GM12878 (cell line): Measurements from ENCODE around the gene IFIT1. TPM values are rescaled to one million over a fixed set of nuclear protein-coding genes. Genes with fewer than 3 reads are reported as not detected.

ENCODE experiments used
- ATF7 ChIP-seq: fragments of 450-650 bp; IDR thresholded peaks from 2 replicates; pipeline ENCODE4 v1.6.1; 2016; ENCODE audit warnings: low read depth, mild to moderate bottlenecking
- BRCA1 ChIP-seq: IDR thresholded peaks from 2 replicates; pipeline ENCODE4 v1.6.1; 2011; ENCODE audit warnings: low read depth, low read length, improper control_type of control experiment
- CEBPZ ChIP-seq: fragments of 150-350 bp; IDR thresholded peaks from 2 replicates; pipeline ENCODE4 v1.6.1; 2016; ENCODE audit warnings: low read depth, low read length
- EED ChIP-seq: sonication (generic); IDR thresholded peaks from 2 replicates; pipeline ENCODE4 v1.6.1; 2016; ENCODE audit warnings: antibody characterized with exemption, low read depth
- GABPA ChIP-seq: IDR thresholded peaks from 2 replicates; pipeline ENCODE4 v1.6.1; 2014; ENCODE audit warnings: antibody characterized with exemption, low read depth, mild to moderate bottlenecking, inconsistent platforms
- IKZF1 ChIP-seq: fragments of 450-650 bp; conservative IDR thresholded peaks from 2 replicates; pipeline ENCODE4 v1.6.1; 2017; ENCODE audit warnings: antibody characterized with exemption, mild to moderate bottlenecking
- PBX3 ChIP-seq: IDR thresholded peaks from 2 replicates; pipeline ENCODE4 v1.6.1; 2011; ENCODE audit warnings: mild to moderate bottlenecking, low read depth, low read length, moderate library complexity; ENCODE audit not compliant: insufficient replicate concordance
- PML ChIP-seq: IDR thresholded peaks from 2 replicates; pipeline ENCODE4 v1.6.1; 2012; ENCODE audit warnings: low read length, inconsistent platforms
- RBBP5 ChIP-seq: fragments of 200-600 bp; sonication (generic); conservative IDR thresholded peaks from 2 replicates; pipeline ENCODE4 v1.6.1; 2016
- RELA ChIP-seq: fragments of 450-650 bp; IDR thresholded peaks from 2 replicates; pipeline ENCODE4 v1.8.0; 2014; ENCODE audit warnings: borderline replicate concordance; ENCODE audit not compliant: partially characterized antibody
- RUNX3 ChIP-seq: IDR thresholded peaks from 2 replicates; pipeline ENCODE4 v1.6.1; 2012; ENCODE audit warnings: low read length, inconsistent platforms
- SIX5 ChIP-seq: IDR thresholded peaks from 2 replicates; pipeline ENCODE4 v1.6.1; 2011; ENCODE audit warnings: mild to moderate bottlenecking, low read depth, low read length, moderate library complexity; ENCODE audit not compliant: severe bottlenecking
- SKIL ChIP-seq: fragments of 450-650 bp; IDR thresholded peaks from 2 replicates; pipeline ENCODE4 v1.6.1; 2017; ENCODE audit warnings: mild to moderate bottlenecking, low read depth, inconsistent platforms; ENCODE audit not compliant: poor library complexity, severe bottlenecking
- YBX1 ChIP-seq: fragments of 450-650 bp; IDR thresholded peaks from 2 replicates; pipeline ENCODE4 v1.6.1; 2016; ENCODE audit warnings: antibody characterized with exemption
- ZBTB4 ChIP-seq: fragments of 450-650 bp; formaldehyde crosslinking; IDR thresholded peaks from 2 replicates; pipeline ENCODE4 v1.4.0; 2022; ENCODE audit warnings: mild to moderate bottlenecking, moderate library complexity
- ZBTB40 ChIP-seq: fragments of 450-650 bp; IDR thresholded peaks from 2 replicates; pipeline ENCODE4 v1.6.1; 2016; ENCODE audit warnings: mild to moderate bottlenecking, moderate library complexity, borderline replicate concordance
- ZNF24 ChIP-seq: fragments of 450-650 bp; IDR thresholded peaks from 2 replicates; pipeline ENCODE4 v1.6.1; 2017; ENCODE audit warnings: antibody characterized with exemption, mild to moderate bottlenecking
- polyA plus RNA-seq, 11 experiments: library from polyadenylated mRNA; depleted of rRNA in 4 of 11; unstranded in 6 of 11; stranded (reverse) in 5 of 11; fragments of >200 nt; fragmentation: Nextera tagmentation in 4 of 11; fragmentation: Illumina TruSeq in 1 of 11; extraction: Ambion mirVana in 4 of 11; extraction: Trizol in 1 of 11; gene quantifications; 1 replicate in 1 of 11; 2 replicates in 10 of 11; pipeline versions ENCODE4 v1.2.1 to v1.2.3, GENCODE V29; 2011 to 2016; ENCODE audit warnings: inconsistent platforms in 2 of 11, missing spikeins in 2 of 11, low read depth in 1 of 11
- total RNA-seq, 4 experiments: library from RNA; depleted of rRNA in 3 of 4; stranded (reverse); fragments of >200 nt in 3 of 4; fragmentation: Illumina TruSeq in 1 of 4; extraction: Trizol in 1 of 4; gene quantifications; 2 replicates each; pipeline versions ENCODE4 v1.2.1 to v1.2.3, GENCODE V29; 2013 to 2021

IFIT1 gene
- total and polyA plus RNA-seq, 10 of the 15 experiments (the other 5 are each of a cell fraction or from before 2014, with no cell fraction given) = 13.9 to 37.2 (median 22.3) TPM

GRCh38 chr10:89351412-89351779 lies 41.0 kb upstream of the IFIT1 start (continued):
- TF ChIP-seq ZBTB40 (no peak), ZBTB4 (CRISPR knock-in tag) (no peak), RUNX3 (peak; percentile 89), GABPA (no peak), PML (0 out of 2 replicates have a peak, but pooled peaks have one; percentile 7), SIX5 (no peak), ATF7 (no peak), BRCA1 (no peak), EED (peak; percentile 92), IKZF1 (peak; percentile 67; the same call in 1 of the 2 replicates), RELA (no peak), RBBP5 (no peak), SKIL (peak; percentile 73), CEBPZ (no peak), ZNF24 (peak; percentile 58; the same call in 1 of the 2 replicates), PBX3 (no peak), YBX1 (no peak)
